GM21717 (cell line): ENCODE results near the gene NTM.

Source experiments
- ATAC-seq: cut with Tn5 transposase; IDR thresholded peaks from one replicate; pipeline ENCODE4 v1.9.1; 2021; ENCODE audit warnings: mild to moderate bottlenecking, moderate library complexity; ENCODE audit not compliant: unreplicated experiment

NTM gene

GRCh38 chr11:132211479-132211878 is 841.1 kb downstream of the NTM start:
- ATAC-seq, result no peak

- no peak for ATAC-seq
Observed at GRCh38 chr11:132217856-132218255, 847.4 kb downstream of the NTM start.

GRCh38 chr11:132220474-132220873 is 850.1 kb downstream of the NTM start:
- no peak for ATAC-seq

GRCh38 chr11:132222345-132222744 is 851.9 kb downstream of the NTM start:
- no peak for ATAC-seq

GRCh38 chr11:132226522-132226921 is 856.1 kb downstream of the NTM start:
- no peak for ATAC-seq

GRCh38 chr11:132228746-132229325 is 858.4 kb downstream of the NTM start:
- no peak for ATAC-seq

- ATAC-seq, result no peak
Observed at GRCh38 chr11:132231656-132232347, 861.4 kb downstream of the NTM start.

GRCh38 chr11:132234878-132235277 is 864.5 kb downstream of the NTM start:
- ATAC-seq, result no peak

GRCh38 chr11:132237781-132238180 is 867.4 kb downstream of the NTM start:
- ATAC-seq, result no peak

- no peak for ATAC-seq
Observed at GRCh38 chr11:132238331-132238866, 868.0 kb downstream of the NTM start.

- no peak for ATAC-seq
Observed at GRCh38 chr11:132240374-132240773, 870.0 kb downstream of the NTM start.

- ATAC-seq, result no peak
Observed at GRCh38 chr11:132242632-132243031, 872.2 kb downstream of the NTM start.

- ATAC-seq, result no peak
Observed at GRCh38 chr11:132244846-132245245, 874.4 kb downstream of the NTM start.

- ATAC-seq, result no peak
Observed at GRCh38 chr11:132245403-132246385, 875.3 kb downstream of the NTM start.

GRCh38 chr11:132248580-132248979 is 878.2 kb downstream of the NTM start:
- ATAC-seq, result no peak

GRCh38 chr11:132249256-132249655 is 878.8 kb downstream of the NTM start:
- no peak for ATAC-seq

- ATAC-seq, result no peak
Observed at GRCh38 chr11:132251061-132251460, 880.6 kb downstream of the NTM start.

- no peak for ATAC-seq
Observed at GRCh38 chr11:132253469-132254264, 883.3 kb downstream of the NTM start.

- ATAC-seq, result no peak
Observed at GRCh38 chr11:132254906-132255305, 884.5 kb downstream of the NTM start.

GRCh38 chr11:132256528-132257279 is 886.3 kb downstream of the NTM start:
- ATAC-seq, result no peak
